Retina (tissue), 1 donor: Measurements from ENCODE around the gene NBEAL1.
A peak's percentile ranks its signal among the peaks of the same experiment; 100 is the strongest.
"Not testable (repeated sequence)": the region's sequence is repeated elsewhere in the genome, so short reads cannot be mapped to it uniquely, and the experiment has no call there.

Experiments
- DNase-seq: peaks from one replicate; pipeline ENCODE4 v3.0.0-alpha.2; 2016

NBEAL1 gene

GRCh38 chr2:203014456-203015199 is at the start of gene NBEAL1:
Gene NBEAL1 (plus strand): TSS chr2:203014875. CDS start chr2:203016385, 1,510 bp downstream.
- DNase-seq: peak; percentile 99

GRCh38 chr2:202965810-202966460 is 48.7 kb upstream of the NBEAL1 start:
- DNase-seq: no peak

GRCh38 chr2:202969404-202969803 is 45.3 kb upstream of the NBEAL1 start:
- DNase-seq: not testable (repeated sequence)

- DNase-seq: no peak
These were observed 37.9 kb upstream of the NBEAL1 start for GRCh38 chr2:202976809-202977208.

GRCh38 chr2:202982779-202983491 is 31.7 kb upstream of the NBEAL1 start:
- no peak for DNase-seq

GRCh38 chr2:202989749-202990148 is 24.9 kb upstream of the NBEAL1 start:
- DNase-seq: no peak

GRCh38 chr2:202990501-202990900 is 24.2 kb upstream of the NBEAL1 start:
- no peak for DNase-seq

GRCh38 chr2:202997113-202997512 is 17.6 kb upstream of the NBEAL1 start:
- DNase-seq: not testable (repeated sequence)

GRCh38 chr2:203002054-203002821 is 12.4 kb upstream of the NBEAL1 start:
- DNase-seq: no peak

GRCh38 chr2:203003716-203004115 is 11.0 kb upstream of the NBEAL1 start:
- DNase-seq: no peak

- no peak for DNase-seq
These were observed 2.0 kb downstream of the NBEAL1 start for GRCh38 chr2:203016716-203017115.

- no peak for DNase-seq
These were observed 3.5 kb downstream of the NBEAL1 start for GRCh38 chr2:203018181-203018580.

GRCh38 chr2:203019142-203019541 is 4.5 kb downstream of the NBEAL1 start:
- DNase-seq: no peak

- no peak for DNase-seq
These were observed 7.3 kb downstream of the NBEAL1 start for GRCh38 chr2:203021991-203022390.

- DNase-seq: no peak
These were observed 8.1 kb downstream of the NBEAL1 start for GRCh38 chr2:203022751-203023150.

GRCh38 chr2:203025592-203025991 is 10.9 kb downstream of the NBEAL1 start:
- DNase-seq: no peak

GRCh38 chr2:203030545-203030944 is 15.9 kb downstream of the NBEAL1 start:
- DNase-seq: no peak

GRCh38 chr2:203030991-203031390 is 16.3 kb downstream of the NBEAL1 start:
- DNase-seq: no peak

GRCh38 chr2:203033395-203033794 is 18.7 kb downstream of the NBEAL1 start:
- no peak for DNase-seq

- no peak for DNase-seq
These were observed 21.3 kb downstream of the NBEAL1 start for GRCh38 chr2:203035879-203036470.

- DNase-seq: no peak
These were observed 22.4 kb downstream of the NBEAL1 start for GRCh38 chr2:203037026-203037425.

- DNase-seq: no peak
These were observed 23.9 kb downstream of the NBEAL1 start for GRCh38 chr2:203038586-203038985.

- DNase-seq: not testable (repeated sequence)
These were observed 24.5 kb downstream of the NBEAL1 start for GRCh38 chr2:203039211-203039610.
